Measurements from ENCODE around the gene GNGT2. TPM values are rescaled to one million over a fixed set of nuclear protein-coding genes. Genes with fewer than 3 reads are reported as not detected.

Gene GNGT2
- total and polyA plus RNA-seq, 4 donors = 0.23 to 2.2 (median 1.1) TPM

DNA sequence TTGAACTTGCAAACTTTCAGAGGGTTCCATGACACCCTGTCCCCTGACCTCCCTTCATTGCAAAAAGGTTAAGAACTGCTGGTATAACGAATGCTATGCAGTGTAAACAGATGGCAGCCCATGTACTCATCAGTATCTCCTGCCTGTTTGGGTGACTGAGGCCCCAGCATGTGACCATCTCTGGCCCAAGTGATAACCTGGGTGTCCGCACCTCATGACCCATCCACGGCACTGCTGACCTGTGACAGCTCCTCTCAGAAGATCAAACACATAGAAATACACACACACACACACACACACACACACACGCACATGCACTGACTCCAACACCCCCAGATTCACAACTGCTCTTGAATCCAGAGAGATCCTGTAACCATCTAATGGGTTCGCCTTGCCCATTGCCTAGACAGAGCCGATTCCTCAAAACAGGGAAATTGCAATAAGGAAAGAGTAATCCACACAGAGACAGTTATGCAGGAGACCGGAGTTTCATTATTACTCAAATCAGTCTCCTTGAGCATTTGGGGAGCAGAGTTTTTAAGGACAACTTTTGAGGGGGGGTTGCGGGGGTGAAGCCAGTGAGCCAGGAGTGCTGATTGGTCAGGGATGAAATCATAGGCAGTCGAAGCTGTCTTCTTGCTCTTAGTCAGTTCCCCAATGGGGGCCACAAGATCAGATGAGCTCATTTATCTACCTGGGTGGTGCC, 31.5 kb upstream of the GNGT2 start (continued):
- TF ChIP-seq, protein P1, sequence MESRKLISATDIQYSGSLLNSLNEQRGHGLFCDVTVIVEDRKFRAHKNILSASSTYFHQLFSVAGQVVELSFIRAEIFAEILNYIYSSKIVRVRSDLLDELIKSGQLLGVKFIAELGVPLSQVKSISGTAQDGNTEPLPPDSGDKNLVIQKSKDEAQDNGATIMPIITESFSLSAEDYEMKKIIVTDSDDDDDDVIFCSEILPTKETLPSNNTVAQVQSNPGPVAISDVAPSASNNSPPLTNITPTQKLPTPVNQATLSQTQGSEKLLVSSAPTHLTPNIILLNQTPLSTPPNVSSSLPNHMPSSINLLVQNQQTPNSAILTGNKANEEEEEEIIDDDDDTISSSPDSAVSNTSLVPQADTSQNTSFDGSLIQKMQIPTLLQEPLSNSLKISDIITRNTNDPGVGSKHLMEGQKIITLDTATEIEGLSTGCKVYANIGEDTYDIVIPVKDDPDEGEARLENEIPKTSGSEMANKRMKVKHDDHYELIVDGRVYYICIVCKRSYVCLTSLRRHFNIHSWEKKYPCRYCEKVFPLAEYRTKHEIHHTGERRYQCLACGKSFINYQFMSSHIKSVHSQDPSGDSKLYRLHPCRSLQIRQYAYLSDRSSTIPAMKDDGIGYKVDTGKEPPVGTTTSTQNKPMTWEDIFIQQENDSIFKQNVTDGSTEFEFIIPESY (IDR thresholded peaks at IDR 0.05) = no peak
- no peak for TF ChIP-seq GABPA (IDR thresholded peaks at IDR 0.05 in 1 of 2, conservative IDR thresholded peaks at IDR 0.05 in 1 of 2)
- no peak for TF ChIP-seq EGR1 (IDR thresholded peaks at IDR 0.05; ENCODE audit: low read depth in 2 of 2)
- no peak for TF ChIP-seq RXRA (IDR thresholded peaks at IDR 0.05)

GRCh38 chr17:49241040-49241439, 30.7 kb upstream of the GNGT2 start:
- TF ChIP-seq, protein P2, sequence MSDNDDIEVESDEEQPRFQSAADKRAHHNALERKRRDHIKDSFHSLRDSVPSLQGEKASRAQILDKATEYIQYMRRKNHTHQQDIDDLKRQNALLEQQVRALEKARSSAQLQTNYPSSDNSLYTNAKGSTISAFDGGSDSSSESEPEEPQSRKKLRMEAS (IDR thresholded peaks at IDR 0.05) = no peak
- TF ChIP-seq FOXA2 (IDR thresholded peaks at IDR 0.05) (no peak), RAD21 (IDR thresholded peaks at IDR 0.05) (no peak), SP1 (IDR thresholded peaks at IDR 0.05) (no peak), RXRA (IDR thresholded peaks at IDR 0.05) (no peak), ATF3 (IDR thresholded peaks at IDR 0.05) (no peak), EGR1 (IDR thresholded peaks at IDR 0.05; ENCODE audit: low read depth in 2 of 2) (no peak), FOXA1 (IDR thresholded peaks at IDR 0.05) (no peak), HNF4G (IDR thresholded peaks at IDR 0.05) (no peak), YY1 (IDR thresholded peaks at IDR 0.05) (no peak)
- Histone ChIP-seq H3K4me3 (ENCODE audit: low read depth in 1 of 3, low read length in 3 of 3) (no peak overlapping the region), H3K27ac (ENCODE audit: low read depth in 1 of 2, low read length in 2 of 2) (no peak overlapping the region), H3K36me3 (ENCODE audit: control insufficient read depth in 4 of 4, insufficient read depth in 3 of 4, low read depth in 1 of 4, low read length in 3 of 4) (no peaks in the 10 kb centered on the region), H3K4me1 (ENCODE audit: control insufficient read depth in 4 of 4, insufficient read depth in 4 of 4, low read length in 3 of 4) (no peaks in the 10 kb centered on the region), H3K9me3 (ENCODE audit: control insufficient read depth in 4 of 4, low read length in 3 of 4) (no peaks in the 10 kb centered on the region), H3K9ac (ENCODE audit: low read depth in 1 of 2, low read length in 2 of 2) (no peak overlapping the region), H3K27me3 (ENCODE audit: control insufficient read depth in 4 of 4, insufficient read depth in 4 of 4, low read length in 3 of 4) (no peaks in the 10 kb centered on the region)
- WGBS = 92% methylated on average over 8 of the region's 8 CpGs
- no peak for DNase-seq (ENCODE audit: low spot score)

DNA sequence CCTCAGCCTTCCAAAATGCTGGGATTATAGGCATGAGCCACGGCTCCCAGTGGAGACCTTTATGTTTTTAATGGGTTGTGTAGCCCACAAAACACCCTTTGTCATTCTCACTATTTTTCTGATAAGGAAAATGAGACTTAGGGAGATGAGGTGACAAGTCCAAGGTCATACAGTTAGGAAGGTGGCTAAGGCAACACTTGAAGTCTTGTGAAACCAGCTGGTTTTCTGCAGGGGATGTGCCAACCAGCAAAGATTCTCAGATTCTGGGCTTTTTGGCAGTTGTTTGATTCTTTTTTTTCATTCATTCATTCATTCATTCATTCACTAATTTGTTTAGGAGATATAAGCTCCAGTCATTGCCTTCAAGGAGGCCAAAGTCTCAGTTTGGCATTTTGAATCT, 30.2 kb upstream of the GNGT2 start:
- H3K9ac ChIP-seq (ENCODE audit: low read depth in 1 of 2, low read length in 2 of 2) = no peak overlapping the region
- H3K27me3 ChIP-seq (ENCODE audit: control insufficient read depth in 4 of 4, insufficient read depth in 4 of 4, low read length in 3 of 4) = no peaks in the 10 kb centered on the region
- H3K4me1 ChIP-seq (ENCODE audit: control insufficient read depth in 4 of 4, insufficient read depth in 4 of 4, low read length in 3 of 4) = no peaks in the 10 kb centered on the region
- TF ChIP-seq ATF3 (IDR thresholded peaks at IDR 0.05) (no peak), NR2F2 (IDR thresholded peaks at IDR 0.05) (no peak), HNF4A (conservative IDR thresholded peaks at IDR 0.05) (no peak), TAF1 (conservative IDR thresholded peaks at IDR 0.05) (no peak), JUND (IDR thresholded peaks at IDR 0.05) (no peak), HNF4G (IDR thresholded peaks at IDR 0.05) (no peak), FOXA1 (IDR thresholded peaks at IDR 0.05) (no peak)
- TF ChIP-seq, protein P3, sequence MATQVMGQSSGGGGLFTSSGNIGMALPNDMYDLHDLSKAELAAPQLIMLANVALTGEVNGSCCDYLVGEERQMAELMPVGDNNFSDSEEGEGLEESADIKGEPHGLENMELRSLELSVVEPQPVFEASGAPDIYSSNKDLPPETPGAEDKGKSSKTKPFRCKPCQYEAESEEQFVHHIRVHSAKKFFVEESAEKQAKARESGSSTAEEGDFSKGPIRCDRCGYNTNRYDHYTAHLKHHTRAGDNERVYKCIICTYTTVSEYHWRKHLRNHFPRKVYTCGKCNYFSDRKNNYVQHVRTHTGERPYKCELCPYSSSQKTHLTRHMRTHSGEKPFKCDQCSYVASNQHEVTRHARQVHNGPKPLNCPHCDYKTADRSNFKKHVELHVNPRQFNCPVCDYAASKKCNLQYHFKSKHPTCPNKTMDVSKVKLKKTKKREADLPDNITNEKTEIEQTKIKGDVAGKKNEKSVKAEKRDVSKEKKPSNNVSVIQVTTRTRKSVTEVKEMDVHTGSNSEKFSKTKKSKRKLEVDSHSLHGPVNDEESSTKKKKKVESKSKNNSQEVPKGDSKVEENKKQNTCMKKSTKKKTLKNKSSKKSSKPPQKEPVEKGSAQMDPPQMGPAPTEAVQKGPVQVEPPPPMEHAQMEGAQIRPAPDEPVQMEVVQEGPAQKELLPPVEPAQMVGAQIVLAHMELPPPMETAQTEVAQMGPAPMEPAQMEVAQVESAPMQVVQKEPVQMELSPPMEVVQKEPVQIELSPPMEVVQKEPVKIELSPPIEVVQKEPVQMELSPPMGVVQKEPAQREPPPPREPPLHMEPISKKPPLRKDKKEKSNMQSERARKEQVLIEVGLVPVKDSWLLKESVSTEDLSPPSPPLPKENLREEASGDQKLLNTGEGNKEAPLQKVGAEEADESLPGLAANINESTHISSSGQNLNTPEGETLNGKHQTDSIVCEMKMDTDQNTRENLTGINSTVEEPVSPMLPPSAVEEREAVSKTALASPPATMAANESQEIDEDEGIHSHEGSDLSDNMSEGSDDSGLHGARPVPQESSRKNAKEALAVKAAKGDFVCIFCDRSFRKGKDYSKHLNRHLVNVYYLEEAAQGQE (IDR thresholded peaks at IDR 0.05) = no peak
- TF ChIP-seq, protein P1 (IDR thresholded peaks at IDR 0.05) = no peak
- no peak overlapping the region for H3K4me3 ChIP-seq (ENCODE audit: low read depth in 1 of 3, low read length in 3 of 3)
- H3K36me3 ChIP-seq (ENCODE audit: control insufficient read depth in 4 of 4, insufficient read depth in 3 of 4, low read depth in 1 of 4, low read length in 3 of 4) = no peaks in the 10 kb centered on the region
- H3K27ac ChIP-seq (ENCODE audit: low read depth in 1 of 2, low read length in 2 of 2) = no peak overlapping the region
- DNase-seq (ENCODE audit: low spot score) = no peak
- 72% methylated on average over 1 of the region's 1 CpG for WGBS
- H3K9me3 ChIP-seq (ENCODE audit: control insufficient read depth in 4 of 4, low read length in 3 of 4) = no peaks in the 10 kb centered on the region

All from liver (tissue), 9 donors.